Measurements from ENCODE around the gene UNC93B1. TPM values are rescaled to one million over a fixed set of nuclear protein-coding genes. Genes with fewer than 3 reads are reported as not detected.

Gene UNC93B1
- total RNA-seq, 1 experiment from 2014 or later: not detected

Other genes starting within 250 kb of the UNC93B1 start
- gene ALDH3B1, start 6.2 kb upstream of the UNC93B1 start, total RNA-seq (2014; rRNA removed; shearing (Covaris generic)): 0.51 and 0.53 TPM in 2 replicates
- gene NDUFS8, start 26.6 kb upstream of the UNC93B1 start, total RNA-seq (2014; rRNA removed; shearing (Covaris generic)): 77.7 and 103 TPM in 2 replicates
- 2.7 and 6.1 TPM in 2 replicates for gene TCIRG1, start 34.9 kb upstream of the UNC93B1 start, total RNA-seq (2014; rRNA removed; shearing (Covaris generic))
- 32.6 and 37.1 TPM in 2 replicates for gene CHKA, start 117.3 kb upstream of the UNC93B1 start, total RNA-seq (2014; rRNA removed; shearing (Covaris generic))
- 26.6 and 31.4 TPM in 2 replicates for gene KMT5B, start 209.2 kb upstream of the UNC93B1 start, total RNA-seq (2014; rRNA removed; shearing (Covaris generic))